Endothelial cell of umbilical vein (primary cell): ENCODE measurements around the gene SAYSD1.

Experiments used
- EZH2 ChIP-seq: IDR thresholded peaks from 2 replicates; pipeline ENCODE4 v1.6.1; 2012; ENCODE audit warnings: borderline replicate concordance, low read depth, mild to moderate bottlenecking, moderate library complexity, low read length, inconsistent platforms; ENCODE audit not compliant: severe bottlenecking
- POLR2A ChIP-seq: IDR thresholded peaks from 2 replicates; pipeline ENCODE4 v1.6.1; 2012; ENCODE audit warnings: low read depth, mild to moderate bottlenecking, control low read depth, low read length
- TF ChIP-seq, protein P1 (sequence below), 2 donors: IDR thresholded peaks; 1 replicate in 1 of 2; 2 replicates in 1 of 2; pipeline ENCODE4 v1.5.1; 2011; ENCODE audit warnings: low read length in 2 of 2, mild to moderate bottlenecking in 2 of 2, moderate library complexity in 2 of 2, control low read depth in 1 of 2, inconsistent platforms in 1 of 2, low read depth in 1 of 2; ENCODE audit not compliant: insufficient read depth in 1 of 2; ENCODE audit errors: extremely low read depth in 1 of 2

DNA sequence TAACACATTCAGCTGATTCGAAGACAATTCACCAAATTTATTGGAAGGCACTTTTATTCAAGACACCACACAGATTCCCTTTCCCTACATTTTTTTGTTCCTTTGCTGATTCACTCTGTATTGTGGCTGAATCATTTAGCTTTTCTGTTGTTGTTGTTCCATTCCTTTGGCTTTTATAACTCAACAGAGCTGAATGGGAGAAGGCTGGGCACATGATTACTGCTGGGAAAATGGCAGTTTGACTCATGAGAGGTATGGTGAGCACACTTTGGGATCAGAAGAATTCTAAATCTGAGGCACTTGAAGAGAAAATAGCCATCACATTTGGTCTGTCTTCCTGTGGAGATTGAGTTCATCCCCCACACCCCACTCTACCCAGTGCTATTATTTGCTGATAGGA lies 15.7 kb upstream of the SAYSD1 start:
- TF ChIP-seq POLR2A: no peak
- TF ChIP-seq, protein P1, sequence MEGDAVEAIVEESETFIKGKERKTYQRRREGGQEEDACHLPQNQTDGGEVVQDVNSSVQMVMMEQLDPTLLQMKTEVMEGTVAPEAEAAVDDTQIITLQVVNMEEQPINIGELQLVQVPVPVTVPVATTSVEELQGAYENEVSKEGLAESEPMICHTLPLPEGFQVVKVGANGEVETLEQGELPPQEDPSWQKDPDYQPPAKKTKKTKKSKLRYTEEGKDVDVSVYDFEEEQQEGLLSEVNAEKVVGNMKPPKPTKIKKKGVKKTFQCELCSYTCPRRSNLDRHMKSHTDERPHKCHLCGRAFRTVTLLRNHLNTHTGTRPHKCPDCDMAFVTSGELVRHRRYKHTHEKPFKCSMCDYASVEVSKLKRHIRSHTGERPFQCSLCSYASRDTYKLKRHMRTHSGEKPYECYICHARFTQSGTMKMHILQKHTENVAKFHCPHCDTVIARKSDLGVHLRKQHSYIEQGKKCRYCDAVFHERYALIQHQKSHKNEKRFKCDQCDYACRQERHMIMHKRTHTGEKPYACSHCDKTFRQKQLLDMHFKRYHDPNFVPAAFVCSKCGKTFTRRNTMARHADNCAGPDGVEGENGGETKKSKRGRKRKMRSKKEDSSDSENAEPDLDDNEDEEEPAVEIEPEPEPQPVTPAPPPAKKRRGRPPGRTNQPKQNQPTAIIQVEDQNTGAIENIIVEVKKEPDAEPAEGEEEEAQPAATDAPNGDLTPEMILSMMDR (IDR thresholded peaks at IDR 0.05; ENCODE audit: extremely low read depth in 1 of 2, insufficient read depth in 1 of 2, low read depth in 1 of 2, low read length in 2 of 2): no peak
- TF ChIP-seq EZH2: no peak
